Stimulated activated CD4-positive, alpha-beta T cell treated with anti-CD3 and anti-CD28 coated beads, Interleukin-1b, Interleukin-23, amount 100 ng/mL, for 4 hours (primary cell): ENCODE data around the gene PARD3B.

Experiments used
- DNase-seq, 2 donors: peaks; one replicate each; pipeline ENCODE4 v3.0.0-alpha.2; 2020; ENCODE audit warnings: low read depth in 2 of 2

PARD3B gene

DNA sequence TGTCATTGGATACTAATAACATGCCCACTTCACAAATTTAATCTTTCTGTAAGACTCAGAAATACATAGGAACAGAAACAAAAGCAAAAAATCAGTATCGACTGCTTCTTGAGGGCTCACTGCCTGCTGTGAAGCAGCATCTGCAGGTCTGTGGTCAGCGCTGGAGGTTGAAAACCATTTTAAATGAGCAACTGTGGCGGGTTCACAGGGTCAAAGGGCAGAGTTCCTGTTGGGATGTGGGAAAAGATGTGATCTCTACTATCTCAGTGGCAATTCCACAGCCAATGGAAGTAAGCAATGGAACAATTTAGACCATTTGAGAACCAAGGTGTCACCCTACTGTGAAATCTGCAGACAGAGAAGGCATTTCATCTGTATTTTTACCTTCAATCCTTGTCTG is 468.3 kb downstream of the PARD3B start:
- DNase-seq: no peak

DNA sequence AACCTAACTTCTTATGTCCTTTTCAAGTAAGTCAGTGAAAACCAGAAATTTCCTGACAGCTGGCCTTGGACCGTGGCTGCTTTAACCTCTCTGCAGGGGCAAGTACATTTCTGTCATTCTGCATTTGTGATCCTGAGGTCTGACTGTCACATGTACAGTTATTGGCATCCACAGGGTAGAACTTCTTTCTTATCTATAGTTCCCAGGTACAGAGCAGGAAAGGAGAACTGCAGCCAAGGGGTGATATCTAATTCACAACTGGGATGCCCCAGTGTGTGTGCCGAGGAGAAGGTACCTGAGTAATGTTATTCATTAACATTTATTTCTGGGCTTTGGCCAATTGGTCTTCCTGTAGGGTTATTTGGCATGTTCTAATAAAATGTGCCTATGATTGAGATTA is 468.9 kb downstream of the PARD3B start:
- no peak for DNase-seq

DNA sequence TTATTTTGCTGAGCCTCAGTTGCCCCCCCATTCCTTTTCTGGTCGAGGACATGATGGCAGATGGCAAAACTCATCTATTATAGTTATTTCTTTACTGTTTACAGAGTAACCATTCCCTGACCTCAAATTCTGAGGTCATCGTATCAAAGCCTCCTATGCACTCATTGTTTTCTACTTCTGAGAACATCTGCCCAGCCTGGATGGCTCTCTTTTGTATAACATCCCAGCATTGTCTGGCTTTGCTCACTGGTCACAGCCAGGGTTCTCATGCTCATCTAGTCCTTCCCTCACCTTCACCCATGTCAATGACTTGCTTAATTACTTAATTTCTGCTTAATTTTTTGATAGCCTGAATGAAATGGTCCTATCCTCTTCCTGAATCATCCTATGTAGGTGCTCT is 472.1 kb downstream of the PARD3B start:
- no peak for DNase-seq

DNA sequence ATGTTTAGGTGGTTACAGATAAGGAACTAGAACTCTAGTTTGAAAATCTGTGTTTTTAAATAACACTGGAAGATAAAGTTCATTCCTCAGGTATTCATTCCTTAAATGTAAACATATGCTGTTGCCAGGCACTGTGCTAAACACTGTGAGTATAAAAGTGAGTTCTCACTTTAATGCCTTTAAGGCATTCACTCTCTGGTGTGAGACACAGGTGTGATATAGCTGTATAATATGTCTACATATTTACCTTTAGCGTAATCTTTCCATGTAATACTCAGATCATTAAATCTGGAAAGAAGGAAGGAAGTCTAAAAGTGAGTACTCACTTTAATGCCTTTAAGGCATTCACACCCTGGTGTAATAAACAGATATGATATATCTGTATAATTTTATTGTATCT is 472.6 kb downstream of the PARD3B start:
- no peak for DNase-seq

DNA sequence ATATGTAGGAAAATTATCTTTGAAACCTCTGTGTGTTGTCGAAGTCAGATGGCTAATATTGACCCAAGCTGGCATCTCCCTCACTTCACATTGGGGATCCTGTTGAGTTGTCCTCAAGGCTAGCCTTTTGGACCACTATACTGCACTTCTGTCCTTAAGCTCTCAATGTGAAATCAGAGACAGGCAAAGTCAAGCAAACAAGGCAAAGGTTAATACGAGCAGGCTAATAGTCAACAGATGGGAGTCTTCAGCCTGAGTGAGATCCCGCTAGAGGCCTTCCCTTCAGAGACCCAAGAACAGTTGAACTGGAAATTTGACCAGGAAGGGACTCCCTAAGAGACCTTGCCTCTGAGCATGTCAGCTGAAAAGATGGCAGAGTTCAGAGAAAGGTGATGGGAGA is 475.4 kb downstream of the PARD3B start:
- no peak for DNase-seq

DNA sequence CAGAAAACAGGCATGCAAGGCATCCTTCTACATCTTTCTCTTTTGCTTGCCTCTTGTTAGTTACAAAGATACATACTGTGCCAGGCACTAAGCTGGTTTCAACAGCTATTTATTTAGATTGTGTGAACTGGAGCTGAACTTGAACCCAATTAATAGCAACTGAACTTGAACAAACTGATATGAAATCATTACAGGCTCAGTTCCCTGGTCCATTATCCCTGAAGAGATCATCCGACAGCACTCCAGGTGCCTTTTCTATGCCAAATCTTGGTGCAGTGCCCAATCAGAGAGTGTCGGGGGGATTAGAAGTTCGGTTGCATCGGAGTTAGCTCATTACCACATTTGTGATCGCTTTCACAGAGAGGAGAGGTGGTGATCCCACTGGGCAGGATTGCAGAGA is 477.6 kb downstream of the PARD3B start:
- no peak for DNase-seq

DNA sequence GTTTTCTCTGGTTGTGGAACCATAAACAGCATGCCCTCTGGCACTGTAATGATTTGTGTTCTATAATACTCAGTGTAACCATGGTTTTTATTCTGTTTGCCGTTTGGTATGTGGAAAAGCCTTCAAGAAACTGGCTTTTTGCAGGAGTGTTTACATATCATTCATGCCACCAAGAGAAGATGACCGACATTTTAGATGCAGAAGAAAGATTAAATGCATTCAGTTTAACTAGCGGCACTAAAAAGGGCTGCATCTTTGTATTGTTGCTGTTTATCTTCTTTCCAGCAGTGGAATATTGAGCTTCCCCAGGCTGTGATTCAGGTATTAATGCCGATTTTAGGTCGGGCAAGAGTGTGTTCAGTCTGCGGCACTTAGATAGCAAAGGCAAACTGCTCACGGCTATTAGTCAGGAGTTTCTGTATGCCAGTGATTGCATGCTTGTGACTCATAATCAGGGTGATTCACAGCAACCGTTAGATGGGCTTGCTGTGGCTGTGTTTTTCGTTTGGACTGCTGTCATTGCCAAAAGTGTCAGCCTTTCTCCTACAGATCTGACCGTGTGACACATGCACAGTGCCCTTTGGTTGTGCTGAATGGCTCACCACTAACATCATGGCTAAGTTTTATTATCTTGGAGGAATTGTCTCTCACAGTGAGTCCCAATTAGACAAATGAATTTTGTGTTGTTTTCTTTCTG is 479.7 kb downstream of the PARD3B start:
- DNase-seq: peak; percentile 3 to 5

DNA sequence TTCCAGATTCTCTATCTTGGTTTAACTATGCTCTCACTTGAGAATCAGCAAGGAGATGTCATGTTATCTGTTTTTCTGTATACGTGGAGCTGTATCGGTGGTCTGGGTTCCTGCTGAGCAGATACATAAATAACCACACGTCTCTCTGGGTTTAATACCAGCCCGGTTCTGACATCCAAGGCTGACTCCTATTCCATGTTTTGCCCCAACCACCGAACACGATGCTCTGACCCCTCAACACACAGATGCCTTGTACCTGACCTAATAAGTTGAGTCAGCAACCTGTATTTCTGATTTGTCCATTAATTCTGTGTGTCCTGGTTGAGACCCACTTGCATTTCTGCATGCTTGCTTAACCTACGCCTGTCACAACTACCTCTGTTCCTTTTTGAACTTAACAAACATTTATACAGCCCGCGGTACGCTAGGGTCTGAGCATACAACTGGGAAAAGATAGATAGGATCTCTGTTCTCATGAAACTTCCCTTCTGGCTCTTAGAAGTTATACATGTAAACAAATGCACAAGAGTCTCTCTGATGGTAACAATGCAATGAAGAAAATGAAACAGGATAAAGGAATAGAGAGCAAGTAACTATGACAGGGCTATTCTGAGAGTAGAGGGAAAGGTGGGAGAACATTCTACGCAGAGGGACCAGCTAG is 480.4 kb downstream of the PARD3B start:
- DNase-seq: no peak

DNA sequence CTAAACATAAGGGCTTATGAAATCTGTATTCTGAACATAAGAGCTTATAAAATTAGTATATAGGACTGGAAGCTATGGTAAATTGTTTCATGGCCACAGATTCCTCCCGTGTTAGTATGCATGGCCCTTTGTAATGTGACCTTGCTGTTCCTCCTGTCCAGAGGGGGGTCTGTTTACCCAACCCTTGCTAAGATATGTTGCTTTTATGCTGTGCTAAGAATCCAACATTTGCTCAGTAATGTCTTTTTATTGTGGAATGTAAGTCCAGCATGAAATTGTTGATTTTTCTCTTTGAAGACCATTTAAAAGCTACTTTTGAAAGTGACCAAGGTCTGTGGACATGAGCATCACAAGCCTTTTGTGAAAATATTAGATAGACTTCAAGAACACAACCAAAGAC is 485.4 kb downstream of the PARD3B start:
- DNase-seq: no peak

DNA sequence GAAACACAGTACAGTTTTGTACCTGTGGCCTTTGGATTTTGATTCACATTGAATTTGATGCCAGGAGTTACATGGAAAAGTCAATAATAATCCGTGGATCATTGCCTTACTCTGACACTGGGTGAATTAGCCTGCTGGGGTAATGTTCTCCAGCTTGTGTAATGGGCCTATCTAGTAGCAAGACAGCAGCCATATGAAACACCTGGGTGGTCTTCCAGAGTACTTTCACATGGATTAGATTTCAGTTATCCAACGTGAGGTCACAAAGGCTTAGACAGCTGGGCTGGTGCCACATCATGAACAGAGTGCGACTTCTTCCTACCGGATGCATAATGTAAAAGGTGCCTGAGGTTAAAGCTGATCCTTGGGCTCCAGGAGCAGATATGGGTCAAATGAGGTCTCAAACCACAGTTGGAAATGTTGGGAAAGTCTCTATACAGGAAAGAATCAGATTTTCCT is 486.8 kb downstream of the PARD3B start:
- DNase-seq: no peak

DNA sequence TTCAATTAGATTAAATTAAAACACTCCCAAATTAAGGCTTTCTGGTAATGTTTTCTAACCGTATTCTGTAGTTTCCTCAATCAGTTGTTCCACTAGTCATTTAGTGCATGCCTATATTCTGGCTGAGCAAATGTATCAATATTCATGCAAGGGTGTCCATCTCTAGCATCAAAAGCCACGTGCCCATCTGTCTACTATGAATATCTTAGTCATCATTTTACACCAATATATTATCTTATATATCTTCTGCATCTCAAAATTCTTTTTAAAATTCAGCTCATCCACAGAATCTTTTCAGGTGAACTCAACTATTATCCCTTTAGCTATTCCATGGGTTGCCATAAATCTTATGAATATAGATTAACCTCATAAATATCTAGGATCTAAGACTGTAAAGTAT is 488.2 kb downstream of the PARD3B start:
- no peak for DNase-seq

DNA sequence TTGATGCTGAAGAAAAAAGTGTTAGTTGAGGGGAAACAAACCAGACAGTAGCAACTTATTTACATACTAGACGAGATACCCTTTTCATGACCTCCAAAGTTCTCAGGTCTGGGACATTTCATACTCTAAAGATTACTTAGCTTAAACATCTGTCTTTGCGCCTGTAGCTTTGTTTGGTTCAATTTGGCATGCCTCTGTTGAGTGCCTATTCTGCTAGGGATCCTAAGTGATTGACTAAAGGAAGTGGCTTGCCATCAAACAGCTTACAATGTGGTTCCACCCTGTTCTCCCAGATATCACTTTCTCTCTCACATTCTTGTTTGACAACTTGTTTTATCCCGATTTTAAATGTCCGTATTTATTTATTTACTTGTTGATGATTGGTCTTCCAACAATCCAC is 488.8 kb downstream of the PARD3B start:
- DNase-seq: no peak

DNA sequence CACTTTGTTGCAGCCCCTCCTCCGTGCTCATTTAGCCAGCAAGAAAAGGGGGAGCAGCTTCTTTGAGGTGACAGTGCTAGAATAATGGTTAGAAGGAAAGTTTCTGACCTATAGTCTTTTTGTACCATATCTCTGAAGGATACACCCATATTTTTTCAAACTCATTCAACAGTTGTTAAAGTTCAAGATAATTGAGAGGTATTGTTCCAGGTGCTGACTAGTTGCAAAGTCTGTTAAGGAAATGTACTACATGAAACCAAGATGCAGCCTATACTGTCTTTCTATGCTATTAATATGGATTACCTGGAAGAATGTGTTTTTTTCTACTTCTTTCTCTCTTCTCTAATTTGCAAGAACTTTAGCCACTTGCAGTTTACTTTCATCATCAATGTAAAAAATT is 495.0 kb downstream of the PARD3B start:
- no peak for DNase-seq

DNA sequence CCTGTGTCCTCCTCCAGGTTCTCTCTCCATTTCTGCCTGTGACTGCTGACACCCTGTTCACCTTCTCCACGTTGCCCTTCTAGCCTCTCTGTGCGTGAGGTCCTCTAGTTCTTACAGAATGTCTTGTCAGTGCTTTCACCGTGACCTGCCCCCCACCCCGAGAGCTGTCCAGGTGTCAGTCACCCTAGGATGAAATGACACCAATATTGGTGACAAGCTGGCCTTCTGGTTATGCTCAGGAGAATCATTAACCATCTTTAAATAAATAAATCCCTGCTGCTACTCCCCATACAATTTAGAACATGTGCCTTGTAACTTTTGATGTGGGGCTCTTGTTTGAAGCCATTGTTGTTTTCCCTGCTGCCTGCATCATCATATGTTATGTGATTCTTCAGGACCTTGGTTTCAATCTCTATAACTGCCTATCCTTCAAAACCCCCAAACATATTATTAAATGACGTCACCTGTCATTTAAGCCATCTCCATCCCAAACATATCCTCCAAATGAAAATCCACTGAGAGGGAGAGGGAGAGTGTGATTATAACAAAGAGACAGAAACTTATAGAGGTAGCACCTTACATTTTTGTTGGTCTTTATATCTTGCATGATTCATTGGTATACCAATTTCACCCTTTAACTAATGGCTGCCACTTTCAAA is 496.3 kb downstream of the PARD3B start:
- DNase-seq: no peak

DNA sequence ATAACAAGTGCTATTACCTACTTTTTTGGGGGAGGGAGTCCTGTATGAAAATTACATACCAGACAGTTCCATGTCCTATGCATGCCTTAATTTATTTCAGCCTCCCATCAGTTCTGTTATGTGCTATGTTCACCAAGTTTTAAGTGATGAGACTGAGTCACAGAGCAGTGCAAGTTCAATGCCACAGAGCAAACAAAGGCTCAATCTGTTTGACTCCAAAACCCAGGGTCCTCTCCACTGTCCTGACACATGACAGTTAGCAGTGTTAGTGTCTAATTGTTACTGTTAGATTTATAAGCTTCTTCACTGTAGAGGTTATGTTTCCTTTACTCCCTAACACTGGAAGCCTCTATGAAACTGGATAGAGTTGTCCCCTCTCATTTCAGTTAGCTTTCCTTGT is 498.0 kb downstream of the PARD3B start:
- no peak for DNase-seq

DNA sequence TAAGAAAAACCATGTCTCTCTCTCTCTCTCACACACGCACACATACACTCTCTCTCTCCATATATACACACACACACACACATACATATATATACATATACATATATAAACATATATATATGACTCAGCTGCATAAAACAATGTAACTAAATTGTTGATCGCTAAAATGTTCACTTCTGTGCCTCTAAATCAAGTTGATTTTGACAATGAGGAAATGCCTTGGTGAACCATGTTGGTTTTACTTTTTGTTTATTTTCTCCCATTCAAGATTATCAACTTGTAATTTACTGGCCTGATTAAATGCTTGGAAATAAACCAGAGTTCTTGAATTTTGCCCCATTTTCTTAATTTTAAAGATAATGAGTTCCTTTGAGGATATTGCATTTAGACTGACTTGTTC is 500.4 kb downstream of the PARD3B start:
- DNase-seq: no peak

DNA sequence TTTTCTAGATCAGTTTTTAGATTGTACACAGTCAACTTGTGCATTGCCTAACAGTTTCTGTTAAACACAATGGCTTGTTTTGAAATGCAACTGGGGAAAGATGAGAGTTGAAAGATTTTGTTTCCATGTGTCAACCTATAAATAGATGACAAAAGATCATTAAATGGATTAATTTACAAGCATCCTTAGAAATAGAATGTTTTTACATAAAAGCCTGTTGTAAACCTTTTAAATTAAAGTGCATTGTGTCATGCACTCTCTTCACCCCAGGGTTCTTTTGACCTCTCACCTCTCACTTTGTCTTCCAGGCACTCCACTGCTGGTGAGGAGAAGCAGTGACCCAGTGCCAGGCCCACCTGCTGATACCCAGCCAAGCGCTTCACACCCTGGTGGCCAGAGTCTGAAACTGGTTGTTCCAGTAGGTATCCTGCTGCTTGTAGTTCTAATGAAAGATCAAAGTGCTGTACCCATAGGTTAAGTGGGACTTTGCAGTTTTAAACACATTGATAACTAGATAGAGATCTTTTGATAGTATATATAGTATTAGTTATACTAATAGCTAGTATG is 502.1 kb downstream of the PARD3B start:
- no peak for DNase-seq

DNA sequence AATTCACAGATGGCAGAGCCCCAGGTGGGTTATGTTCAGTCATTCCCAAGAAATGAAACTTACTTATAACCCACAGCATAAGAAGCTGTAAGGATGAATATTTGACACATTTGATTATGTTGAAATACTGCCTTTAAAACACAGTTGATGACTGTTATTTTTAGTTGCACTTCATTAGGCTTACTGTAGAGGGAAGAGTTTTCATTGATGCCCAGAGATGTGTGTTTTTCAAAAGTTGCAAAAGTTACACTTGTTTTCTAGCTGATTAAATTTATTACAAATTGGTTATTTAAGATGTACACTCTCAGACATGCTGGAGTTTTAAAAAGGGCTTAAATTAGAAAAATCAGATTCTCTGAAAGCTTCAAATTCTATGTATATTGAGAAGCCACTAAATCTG is 506.1 kb downstream of the PARD3B start:
- no peak for DNase-seq

DNA sequence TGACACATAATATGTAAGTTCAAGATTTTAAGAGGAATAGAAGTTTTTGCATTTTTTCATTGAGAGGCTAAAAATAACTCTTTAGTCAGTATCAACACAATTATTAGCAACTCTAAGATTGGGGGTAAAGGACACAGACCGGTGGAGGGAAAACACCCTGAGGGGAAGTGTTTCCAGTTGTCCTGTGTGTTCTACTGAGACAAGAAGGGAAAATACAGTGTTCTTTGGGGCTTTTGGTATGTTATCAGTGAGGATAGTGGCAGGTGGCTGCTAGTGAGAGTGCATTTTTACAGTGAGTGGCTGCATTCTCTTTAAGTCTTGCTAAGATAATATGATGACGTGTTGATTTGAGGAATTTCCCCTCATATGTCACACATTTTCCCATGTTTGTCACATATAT is 507.5 kb downstream of the PARD3B start:
- DNase-seq: no peak

DNA sequence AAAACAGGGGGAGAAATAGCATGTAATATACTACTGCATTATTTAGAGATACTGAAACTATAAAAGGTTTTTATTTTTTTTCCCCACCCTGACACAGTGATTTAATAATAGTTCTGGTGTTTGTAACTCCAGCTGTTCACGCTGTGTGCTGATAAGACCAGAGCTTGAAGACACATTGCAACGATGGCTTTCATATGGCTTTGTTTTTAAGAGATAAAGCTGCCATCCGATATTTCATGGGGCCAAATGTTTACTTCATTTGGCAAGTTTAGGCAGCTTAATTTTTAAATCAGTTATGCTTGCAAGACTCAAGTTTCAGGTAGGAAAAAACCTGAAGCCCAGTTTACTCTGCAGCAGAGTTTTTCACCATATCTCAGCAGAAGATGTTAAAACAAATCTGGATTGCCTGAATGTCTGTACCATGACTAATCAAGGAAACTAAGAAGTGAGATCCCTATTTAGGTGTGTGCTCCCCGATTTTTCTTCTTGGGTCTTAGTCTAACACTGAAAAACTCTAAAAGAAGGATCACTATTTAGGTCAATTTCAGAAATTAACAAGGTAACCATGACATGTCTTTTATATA is 508.6 kb downstream of the PARD3B start:
- no peak for DNase-seq

DNA sequence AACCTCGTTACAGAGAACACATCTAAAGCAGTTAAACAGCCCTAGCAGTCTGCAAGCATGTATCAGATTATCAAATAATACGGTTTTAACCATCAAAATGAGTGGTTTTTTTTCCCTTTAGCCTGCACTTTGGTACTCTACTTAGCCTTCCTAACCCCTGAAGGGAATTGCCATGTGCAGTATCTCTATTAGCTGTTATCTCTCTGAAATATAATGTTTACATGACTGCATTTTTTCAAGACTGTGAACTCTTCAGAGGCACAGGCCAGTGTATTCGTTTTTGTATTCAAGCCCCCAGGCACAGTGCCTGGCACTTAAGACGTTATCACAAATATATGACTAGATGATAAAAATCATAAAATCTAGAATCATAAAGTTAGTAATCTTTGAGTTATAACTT is 509.5 kb downstream of the PARD3B start:
- DNase-seq: no peak

DNA sequence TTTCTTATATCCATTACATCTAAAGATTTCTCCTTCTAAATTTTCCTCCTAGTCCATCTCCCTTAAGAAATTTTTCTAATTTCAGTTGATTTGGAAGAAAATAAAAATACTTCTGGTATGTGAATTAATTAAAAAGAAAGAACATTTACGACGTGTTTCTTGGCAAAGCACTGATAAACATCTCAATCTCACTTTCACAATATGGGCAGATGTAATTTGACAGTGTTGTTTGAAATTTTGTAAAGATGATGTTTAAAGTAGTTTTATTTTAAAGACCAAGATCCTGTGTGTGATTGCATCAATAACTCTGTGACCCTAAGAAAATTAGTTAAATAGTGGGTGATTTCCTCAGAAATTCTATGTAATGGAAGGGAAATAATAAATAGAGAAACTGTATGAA is 510.0 kb downstream of the PARD3B start:
- DNase-seq: no peak

DNA sequence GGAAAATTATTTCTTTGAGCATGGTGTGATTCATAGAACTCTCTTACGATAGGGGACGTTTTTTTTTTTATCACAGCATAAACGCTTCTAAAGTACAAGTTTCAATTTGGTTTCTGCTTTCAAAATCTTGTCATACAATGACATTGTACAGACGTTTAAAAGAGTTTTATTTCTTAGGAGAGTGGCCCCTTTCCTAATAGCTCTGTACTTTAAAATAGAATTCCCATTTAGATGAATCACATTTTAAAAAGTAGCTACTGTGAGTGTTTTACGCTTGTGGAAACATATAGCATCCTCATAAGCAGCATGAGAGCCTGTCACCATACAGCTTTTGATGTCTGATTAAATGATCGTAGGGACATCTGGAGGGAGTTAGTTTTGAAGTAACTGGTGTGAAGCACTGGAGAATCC is 510.9 kb downstream of the PARD3B start:
- DNase-seq: no peak
